Psoas muscle (tissue), 8 donors: ENCODE measurements around the gene PLCG2. TPM values are rescaled to one million over a fixed set of nuclear protein-coding genes. Genes with fewer than 3 reads are reported as not detected.

Source experiments
- ATAC-seq, 4 donors: fragments of 200-7000 bp; cut with Tn5 transposase; one replicate each; pipeline ENCODE4 v1.9.1; 2020; ENCODE audit warnings: moderate library complexity in 3 of 4, mild to moderate bottlenecking in 2 of 4
- DNase-seq, 2 donors: peaks; one replicate each; pipeline ENCODE4 v3.0.0-alpha.2; 2020
- H3K27ac ChIP-seq: fragments of 200-600 bp; one replicate; pipeline ENCODE4 v1.8.0; 2022
- H3K27me3 ChIP-seq, 3 donors: fragments of 200-600 bp in 1 of 3; one replicate each; pipeline versions ENCODE4 v1.6.1 to v1.8.0; 2013 to 2022; ENCODE audit warnings: low read length in 2 of 3, mild to moderate bottlenecking in 2 of 3, moderate library complexity in 1 of 3; ENCODE audit not compliant: insufficient read depth in 3 of 3
- H3K36me3 ChIP-seq, 2 donors: fragments of 200-600 bp in 1 of 2; one replicate each; pipeline versions ENCODE4 v1.6.1 to v1.8.0; 2013 to 2022; ENCODE audit warnings: low read depth in 1 of 2, mild to moderate bottlenecking in 1 of 2, moderate library complexity in 1 of 2; ENCODE audit not compliant: insufficient read depth in 1 of 2
- H3K4me1 ChIP-seq: fragments of 200-600 bp; one replicate; pipeline ENCODE4 v1.8.0; 2022
- H3K4me3 ChIP-seq: fragments of 200-600 bp; one replicate; pipeline ENCODE4 v1.8.0; 2022; ENCODE audit warnings: mild to moderate bottlenecking
- H3K9me3 ChIP-seq: fragments of 200-600 bp; one replicate; pipeline ENCODE4 v1.8.0; 2022
- CTCF ChIP-seq: fragments of 200-600 bp; IDR thresholded peaks from one replicate; pipeline ENCODE4 v1.8.0; 2022; ENCODE audit warnings: antibody characterized with exemption
- WGBS, 3 donors: extraction: QIAGEN DNeasy Blood & Tissue Kit; methylation state at CpG; one replicate each; pipeline versions ENCODE4 v1.1.6 to v1.1.7; 2013; 5-methylcytosine and 5-hydroxymethylcytosine counted together
- intact Hi-C, 2 donors: fragments of 100-400 bp; cut with DNase I; formaldehyde crosslinking; loops; one replicate each; pipeline versions ENCODE4 v1.11.0 to v1.14.2; 2022
- polyA plus RNA-seq, 3 donors: library from polyadenylated mRNA; stranded (reverse); fragments of 200-250 nt; gene quantifications; one replicate each; pipeline ENCODE4 v1.2.3, GENCODE V29; 2013
- total RNA-seq, 4 donors: library from RNA; stranded (reverse); fragmentation: NEBNext Ultra II Directional in 2 of 4; extraction: Animal tissue kit (Norgen Biotek cat#: 25700) in 2 of 4; gene quantifications; one replicate each; pipeline versions ENCODE4 v1.2.1 to v1.2.4, GENCODE V29; 2021 to 2023
- donor health status: healthy with polysubstance abuse.
- donor health status: DM: no; HTN: no; CAD: no; lungs with moderate emphysema.
- donor health status: Bipolar disorder and iron deficiency.
- donor health status: healthy.
- donor health status: DM: yes; HTN: yes; CAD: no.
- donor health status: DM: no; HTN: no; CAD: no.
- donor health status: DM: no; HTN: no; CAD: no.
- donor health status: DM: yes; HTN: yes; CAD: no.

Gene PLCG2
- total and polyA plus RNA-seq, 7 donors = 0.96 to 4.8 (median 2.5) TPM

- DNase-seq (no peak), ATAC-seq (no peak)
- Histone ChIP-seq H3K27ac (no peak overlapping the region), H3K36me3 (no peaks in the 10 kb centered on the region), H3K9me3 (no peaks in the 10 kb centered on the region), H3K4me3 (no peak overlapping the region), H3K27me3 (no peaks in the 10 kb centered on the region), H3K4me1 (peaks cover 4% of the 10 kb centered on the region)
- TF ChIP-seq CTCF = no peak
- intact Hi-C loops = no loop called here
- WGBS, 3 donors = 53 to 56% (median 55%) methylated on average over 11 of the region's 11 CpGs
These were observed 217.8 kb downstream of the PLCG2 start for GRCh38 chr16:81996664-81997509.

- no peaks in the 10 kb centered on the region for H3K9me3 ChIP-seq
- no peak for TF ChIP-seq CTCF
- no peak overlapping the region for H3K4me3 ChIP-seq
- 14 to 45% (median 28%) methylated on average over 2 of the region's 2 CpGs for WGBS, 3 donors
- H3K27me3 ChIP-seq = no peaks in the 10 kb centered on the region
- ATAC-seq = no peak
- H3K27ac ChIP-seq = no peak overlapping the region
- intact Hi-C loops = no loop called here
- H3K36me3 ChIP-seq = no peaks in the 10 kb centered on the region
- DNase-seq = no peak
- H3K4me1 ChIP-seq = peaks cover 4% of the 10 kb centered on the region
These were observed 218.6 kb downstream of the PLCG2 start for GRCh38 chr16:81997738-81998137.

GRCh38 chr16:82002831-82003230 is 223.7 kb downstream of the PLCG2 start:
- Histone ChIP-seq H3K9me3 (no peaks in the 10 kb centered on the region), H3K36me3 (no peaks in the 10 kb centered on the region), H3K27ac (no peak overlapping the region), H3K4me3 (no peak overlapping the region), H3K4me1 (peaks cover under 1% of the 10 kb centered on the region), H3K27me3 (no peaks in the 10 kb centered on the region)
- no peak for TF ChIP-seq CTCF
- 73 to 80% (median 78%) methylated on average over 3 of the region's 3 CpGs for whole genome bisulfite sequencing, 3 donors
- DNase-seq = no peak
- intact Hi-C loops = no loop called here
- no peak for ATAC-seq

GRCh38 chr16:82004601-82005000 is 225.5 kb downstream of the PLCG2 start:
- DNase-seq (no peak), ATAC-seq (no peak)
- Histone ChIP-seq H3K27ac (no peak overlapping the region), H3K9me3 (no peaks in the 10 kb centered on the region), H3K36me3 (no peaks in the 10 kb centered on the region), H3K4me1 (no peaks in the 10 kb centered on the region), H3K27me3 (no peaks in the 10 kb centered on the region), H3K4me3 (no peak overlapping the region)
- intact Hi-C loops = no loop called here
- TF ChIP-seq CTCF = no peak
- 60 to 80% (median 75%) methylated on average over 5 of the region's 5 CpGs for WGBS, 3 donors
